ENCODE data around the gene FAP. TPM values are rescaled to one million over a fixed set of nuclear protein-coding genes. Genes with fewer than 3 reads are reported as not detected.

The FAP gene
- total and polyA plus RNA-seq, 2 donors (not counting 1 experiment from before 2014, with no cell fraction given): not detected

DNA sequence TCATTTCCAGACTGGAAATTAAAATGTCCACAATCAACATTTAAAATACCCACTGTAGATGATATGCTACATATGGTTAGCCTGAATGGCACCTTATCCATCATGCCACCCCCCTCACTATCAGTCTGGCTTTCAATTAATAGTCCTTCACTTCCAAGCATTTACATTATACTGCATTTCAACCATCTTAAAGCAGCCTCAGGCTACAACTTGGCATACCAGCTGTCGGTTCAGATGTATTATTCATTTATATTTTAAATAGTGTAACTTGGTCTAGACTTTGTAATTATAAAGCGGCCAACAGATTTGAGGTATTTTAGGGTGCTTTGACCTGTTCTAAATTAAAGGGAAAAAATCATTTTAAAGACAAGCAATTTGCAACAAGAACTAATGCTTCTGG is 93.8 kb downstream of the FAP start:
- intact Hi-C loops (cut with micrococcal nuclease): no loop called here
- no peak overlapping the region for H3K27ac ChIP-seq (ENCODE audit: low read length in 2 of 2)
- ATAC-seq (ENCODE audit: low read depth): no peak
- ChIA-PET CTCF (interaction anchor here (0.9 kb wide), 1 partner anchor 147 kb away, joined by 3 read pairs; no protein-coding TSS in a partner anchor), POLR2A (no interaction called here)
- Mint-ChIP-seq H3K4me1 (peaks cover 2% of the 10 kb centered on the region), H3K9me3 (ENCODE audit: insufficient read depth) (no peaks in the 10 kb centered on the region), H3K4me3 (no peak overlapping the region), H3K27me3 (peaks cover 33% of the 10 kb centered on the region), H3K27ac (no peak overlapping the region)
- no peaks in the 10 kb centered on the region for H3K36me3 ChIP-seq (replicated peaks in 1 of 2; ENCODE audit: control extremely low read depth in 1 of 2, control insufficient read depth in 1 of 2, extremely low read depth in 1 of 2, insufficient read depth in 2 of 2, low read length in 1 of 2)
- H3K9me3 ChIP-seq (ENCODE audit: control extremely low read depth in 1 of 3, control insufficient read depth in 2 of 3, insufficient read depth in 1 of 3, low read length in 2 of 3): no peaks in the 10 kb centered on the region
- H3K4me3 ChIP-seq (ENCODE audit: control extremely low read depth in 1 of 5, extremely low read depth in 1 of 5, insufficient read depth in 1 of 5, low read depth in 2 of 5, low read length in 4 of 5): no peak overlapping the region
- H3K27me3 ChIP-seq (replicated peaks in 1 of 4; ENCODE audit: control extremely low read depth in 1 of 4, control insufficient read depth in 3 of 4, insufficient read depth in 4 of 4, low read length in 3 of 4): peaks cover 0 to 5% (median 3%) of the 10 kb centered on the region in 4 experiments
- no peak overlapping the region for H2AFZ ChIP-seq (ENCODE audit: insufficient read depth, low read depth, low read length, poor library complexity, severe bottlenecking)
- H3K9ac ChIP-seq (ENCODE audit: low read length): no peak overlapping the region
- H3K79me2 ChIP-seq (ENCODE audit: control insufficient read depth, insufficient read depth, low read length): no peaks in the 10 kb centered on the region
- TF ChIP-seq, protein P1, sequence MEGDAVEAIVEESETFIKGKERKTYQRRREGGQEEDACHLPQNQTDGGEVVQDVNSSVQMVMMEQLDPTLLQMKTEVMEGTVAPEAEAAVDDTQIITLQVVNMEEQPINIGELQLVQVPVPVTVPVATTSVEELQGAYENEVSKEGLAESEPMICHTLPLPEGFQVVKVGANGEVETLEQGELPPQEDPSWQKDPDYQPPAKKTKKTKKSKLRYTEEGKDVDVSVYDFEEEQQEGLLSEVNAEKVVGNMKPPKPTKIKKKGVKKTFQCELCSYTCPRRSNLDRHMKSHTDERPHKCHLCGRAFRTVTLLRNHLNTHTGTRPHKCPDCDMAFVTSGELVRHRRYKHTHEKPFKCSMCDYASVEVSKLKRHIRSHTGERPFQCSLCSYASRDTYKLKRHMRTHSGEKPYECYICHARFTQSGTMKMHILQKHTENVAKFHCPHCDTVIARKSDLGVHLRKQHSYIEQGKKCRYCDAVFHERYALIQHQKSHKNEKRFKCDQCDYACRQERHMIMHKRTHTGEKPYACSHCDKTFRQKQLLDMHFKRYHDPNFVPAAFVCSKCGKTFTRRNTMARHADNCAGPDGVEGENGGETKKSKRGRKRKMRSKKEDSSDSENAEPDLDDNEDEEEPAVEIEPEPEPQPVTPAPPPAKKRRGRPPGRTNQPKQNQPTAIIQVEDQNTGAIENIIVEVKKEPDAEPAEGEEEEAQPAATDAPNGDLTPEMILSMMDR (IDR thresholded peaks at IDR 0.05): no peak
- no peak for TF ChIP-seq EZH2 (IDR thresholded peaks at IDR 0.05; ENCODE audit: borderline replicate concordance, insufficient read depth, low read depth, low read length, poor library complexity, severe bottlenecking)
- no peak for DNase-seq
- H3K4me2 ChIP-seq (replicated peaks; ENCODE audit: low read depth, low read length, poor library complexity, severe bottlenecking): no peak overlapping the region
- no peaks in the 10 kb centered on the region for H4K20me1 ChIP-seq (ENCODE audit: control insufficient read depth, insufficient read depth, low read length, poor library complexity, severe bottlenecking)
- H3K4me1 ChIP-seq (ENCODE audit: control insufficient read depth in 2 of 2, insufficient read depth in 2 of 2, low read length in 2 of 2): no peaks in the 10 kb centered on the region
- WGBS (ENCODE audit: insufficient coverage): no CpG with 5 or more reads among the region's 2 CpGs

DNA sequence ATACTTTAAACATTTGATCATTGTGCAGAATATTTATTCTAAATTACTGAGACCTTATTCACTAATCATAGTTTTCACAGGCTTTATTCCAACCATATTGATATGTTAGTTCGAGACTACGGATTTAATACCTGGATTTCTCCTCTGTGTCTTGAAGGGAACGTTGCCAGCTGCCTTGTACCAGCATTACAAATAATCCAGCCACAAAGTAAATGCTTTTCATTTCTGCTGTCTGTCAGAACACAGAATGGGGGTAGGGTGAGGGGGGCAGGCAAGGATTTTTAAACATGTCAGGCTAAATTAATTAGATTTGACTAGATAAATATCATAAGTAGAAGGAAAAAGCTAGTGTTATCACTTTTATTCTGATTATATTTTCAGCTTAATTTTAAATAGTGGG is 94.3 kb downstream of the FAP start:
- DNase-seq (no peak), ATAC-seq (ENCODE audit: low read depth) (no peak)
- H2AFZ ChIP-seq (ENCODE audit: insufficient read depth, low read depth, low read length, poor library complexity, severe bottlenecking): no peak overlapping the region
- no peaks in the 10 kb centered on the region for H3K9me3 ChIP-seq (ENCODE audit: control extremely low read depth in 1 of 3, control insufficient read depth in 2 of 3, insufficient read depth in 1 of 3, low read length in 2 of 3)
- H3K4me2 ChIP-seq (replicated peaks; ENCODE audit: low read depth, low read length, poor library complexity, severe bottlenecking): no peak overlapping the region
- no peaks in the 10 kb centered on the region for H4K20me1 ChIP-seq (ENCODE audit: control insufficient read depth, insufficient read depth, low read length, poor library complexity, severe bottlenecking)
- intact Hi-C loops (cut with micrococcal nuclease): no loop called here
- ChIA-PET CTCF (interaction anchor here (0.9 to 2.8 kb wide), 2 partner anchors 24 to 148 kb away, joined by 3 to 8 read pairs; no protein-coding TSS in a partner anchor), POLR2A (no interaction called here)
- no peaks in the 10 kb centered on the region for H3K36me3 ChIP-seq (replicated peaks in 1 of 2; ENCODE audit: control extremely low read depth in 1 of 2, control insufficient read depth in 1 of 2, extremely low read depth in 1 of 2, insufficient read depth in 2 of 2, low read length in 1 of 2)
- Mint-ChIP-seq H3K9me3 (ENCODE audit: insufficient read depth) (no peaks in the 10 kb centered on the region), H3K27ac (no peak overlapping the region), H3K27me3 (peaks cover 30% of the 10 kb centered on the region), H3K4me1 (peaks cover 2% of the 10 kb centered on the region), H3K4me3 (no peak overlapping the region)
- H3K9ac ChIP-seq (ENCODE audit: low read length): no peak overlapping the region
- peaks cover 0 to 3% (median 0%) of the 10 kb centered on the region in 4 experiments for H3K27me3 ChIP-seq (replicated peaks in 1 of 4; ENCODE audit: control extremely low read depth in 1 of 4, control insufficient read depth in 3 of 4, insufficient read depth in 4 of 4, low read length in 3 of 4)
- TF ChIP-seq EZH2 (IDR thresholded peaks at IDR 0.05; ENCODE audit: borderline replicate concordance, insufficient read depth, low read depth, low read length, poor library complexity, severe bottlenecking): no peak
- TF ChIP-seq, protein P1 (IDR thresholded peaks at IDR 0.05): no peak
- H3K79me2 ChIP-seq (ENCODE audit: control insufficient read depth, insufficient read depth, low read length): no peaks in the 10 kb centered on the region
- no CpG with 5 or more reads among the region's 3 CpGs for WGBS (ENCODE audit: insufficient coverage)
- no peak overlapping the region for H3K4me3 ChIP-seq (ENCODE audit: control extremely low read depth in 1 of 5, extremely low read depth in 1 of 5, insufficient read depth in 1 of 5, low read depth in 2 of 5, low read length in 4 of 5)
- H3K4me1 ChIP-seq (ENCODE audit: control insufficient read depth in 2 of 2, insufficient read depth in 2 of 2, low read length in 2 of 2): no peaks in the 10 kb centered on the region
- no peak overlapping the region for H3K27ac ChIP-seq (ENCODE audit: low read length in 2 of 2)
